SK-N-SH treated with all-trans-retinoic acid at 6 μM for 48 hours (cell line): ENCODE measurements around the gene ENGASE.

Experiments used
- ATAC-seq: fragments of 200-7000 bp; cut with Tn5 transposase; 3 replicates; pipeline ENCODE4 v1.9.1; 2020; ENCODE audit warnings: mild to moderate bottlenecking, moderate library complexity
- ARNTL ChIP-seq: fragments of 450-650 bp; formaldehyde crosslinking; IDR thresholded peaks from 2 replicates; pipeline ENCODE4 v1.5.0; 2020; ENCODE audit warnings: low read depth, mild to moderate bottlenecking, moderate library complexity, borderline replicate concordance
- BACH2 ChIP-seq: fragments of 250-450 bp; sonication (Bioruptor Pico); IDR thresholded peaks from 2 replicates; pipeline ENCODE4 v1.9.0; 2021; ENCODE audit warnings: mild to moderate bottlenecking, borderline replicate concordance
- CREB5 ChIP-seq: fragments of 250-450 bp; sonication (Bioruptor Pico); IDR thresholded peaks from 2 replicates; pipeline ENCODE4 v1.5.1; 2020; ENCODE audit warnings: low read depth, mild to moderate bottlenecking, moderate library complexity
- CSDC2 ChIP-seq: fragments of 250-450 bp; sonication (Bioruptor Pico); IDR thresholded peaks from 2 replicates; pipeline ENCODE4 v1.5.0; 2020; ENCODE audit warnings: mild to moderate bottlenecking, moderate library complexity
- ESRRG ChIP-seq: fragments of 250-450 bp; sonication (Bioruptor Pico); IDR thresholded peaks from 2 replicates; pipeline ENCODE4 v1.6.1; 2021; ENCODE audit warnings: mild to moderate bottlenecking
- GLIS3 ChIP-seq: fragments of 250-450 bp; sonication (Bioruptor Pico); IDR thresholded peaks from 2 replicates; pipeline ENCODE4 v1.5.0; 2020; ENCODE audit warnings: mild to moderate bottlenecking, moderate library complexity
- ISL1 ChIP-seq: fragments of 250-450 bp; sonication (Bioruptor Pico); IDR thresholded peaks from 2 replicates; pipeline ENCODE4 v2.1.2; 2022; ENCODE audit warnings: mild to moderate bottlenecking, moderate library complexity
- OSR1 ChIP-seq: fragments of 250-450 bp; sonication (Bioruptor Pico); IDR thresholded peaks from 2 replicates; pipeline ENCODE4 v1.8.0; 2022; ENCODE audit warnings: moderate library complexity, mild to moderate bottlenecking, inconsistent platforms
- PATZ1 ChIP-seq: fragments of 250-450 bp; sonication (Bioruptor Pico); IDR thresholded peaks from 2 replicates; pipeline ENCODE4 v1.8.0; 2020; ENCODE audit warnings: mild to moderate bottlenecking, moderate library complexity, borderline replicate concordance
- POU6F1 ChIP-seq: fragments of 250-450 bp; sonication (Bioruptor Pico); IDR thresholded peaks from 2 replicates; pipeline ENCODE4 v1.8.0; 2021; ENCODE audit warnings: low read depth, mild to moderate bottlenecking, moderate library complexity, borderline replicate concordance
- PPARA ChIP-seq: fragments of 250-450 bp; sonication (Bioruptor Pico); IDR thresholded peaks from 2 replicates; pipeline ENCODE4 v1.5.0; 2020; ENCODE audit warnings: mild to moderate bottlenecking, borderline replicate concordance
- RARB ChIP-seq: fragments of 250-450 bp; sonication (Bioruptor Pico); IDR thresholded peaks from 2 replicates; pipeline ENCODE4 v1.8.0; 2021; ENCODE audit warnings: mild to moderate bottlenecking, moderate library complexity
- SNAI2 ChIP-seq: fragments of 250-450 bp; sonication (Bioruptor Pico); IDR thresholded peaks from 2 replicates; pipeline ENCODE4 v1.5.0; 2020; ENCODE audit warnings: mild to moderate bottlenecking, moderate library complexity
- TCF4 ChIP-seq: fragments of 250-450 bp; sonication (Bioruptor Pico); IDR thresholded peaks from 2 replicates; pipeline ENCODE4 v1.8.0; 2021; ENCODE audit warnings: mild to moderate bottlenecking, moderate library complexity, borderline replicate concordance
- TOX ChIP-seq: fragments of 250-450 bp; sonication (Bioruptor Pico); IDR thresholded peaks from 2 replicates; pipeline ENCODE4 v1.8.0; 2021; ENCODE audit warnings: mild to moderate bottlenecking, moderate library complexity, borderline replicate concordance
- TSHZ2 ChIP-seq: fragments of 250-450 bp; sonication (Bioruptor Pico); IDR thresholded peaks from 2 replicates; pipeline ENCODE4 v1.5.0; 2020; ENCODE audit warnings: mild to moderate bottlenecking, moderate library complexity
- ZC3H10 ChIP-seq: fragments of 250-450 bp; sonication (Bioruptor Pico); IDR thresholded peaks from 2 replicates; pipeline ENCODE4 v1.5.1; 2021; ENCODE audit warnings: mild to moderate bottlenecking, moderate library complexity
- ZFP3 ChIP-seq: fragments of 250-450 bp; sonication (Bioruptor Pico); IDR thresholded peaks from 2 replicates; pipeline ENCODE4 v1.5.0; 2020; ENCODE audit warnings: mild to moderate bottlenecking, moderate library complexity
- ZFP30 ChIP-seq: fragments of 450-650 bp; formaldehyde crosslinking; IDR thresholded peaks from 2 replicates; pipeline ENCODE4 v1.5.0; 2022; ENCODE audit warnings: mild to moderate bottlenecking, moderate library complexity
- ZNF565 ChIP-seq: fragments of 450-650 bp; formaldehyde crosslinking; conservative IDR thresholded peaks from 2 replicates; pipeline ENCODE4 v1.5.0; 2020; ENCODE audit warnings: low read depth, mild to moderate bottlenecking, moderate library complexity
- ZNF70 ChIP-seq: fragments of 450-650 bp; formaldehyde crosslinking; IDR thresholded peaks from 2 replicates; pipeline ENCODE4 v1.5.0; 2020; ENCODE audit warnings: mild to moderate bottlenecking, moderate library complexity
- ZNF8 ChIP-seq: fragments of 450-650 bp; formaldehyde crosslinking; IDR thresholded peaks from 2 replicates; pipeline ENCODE4 v1.5.0; 2020; ENCODE audit warnings: mild to moderate bottlenecking, moderate library complexity

The ENGASE gene

GRCh38 chr17:79047291-79047920, 27.2 kb upstream of the ENGASE start:
- no peak for ATAC-seq
- no peak for TF ChIP-seq GLIS3
- no peak for TF ChIP-seq SNAI2 (CRISPR knock-in tag)
- TF ChIP-seq ZNF8 (CRISPR knock-in tag): no peak
- TF ChIP-seq ZNF565: no peak
- TF ChIP-seq BACH2 (CRISPR knock-in tag): no peak
- no peak for TF ChIP-seq TSHZ2 (CRISPR knock-in tag)

- TF ChIP-seq ARNTL (CRISPR knock-in tag) (no peak), PATZ1 (CRISPR knock-in tag) (no peak), TSHZ2 (CRISPR knock-in tag) (no peak), ZFP30 (CRISPR knock-in tag) (no peak), TCF4 (no peak), ZNF8 (CRISPR knock-in tag) (no peak), BACH2 (CRISPR knock-in tag) (no peak), CREB5 (CRISPR knock-in tag) (no peak), ZC3H10 (CRISPR knock-in tag) (no peak), RARB (CRISPR knock-in tag) (no peak), TOX (CRISPR knock-in tag) (no peak), CSDC2 (no peak), GLIS3 (no peak), ISL1 (CRISPR knock-in tag) (no peak), OSR1 (no peak), ZFP3 (CRISPR knock-in tag) (no peak), ZNF565 (no peak)
- no peak for ATAC-seq
These were observed 26.4 kb upstream of the ENGASE start for GRCh38 chr17:79047923-79048825.

- ATAC-seq: no peak
- no peak for TF ChIP-seq PPARA
- no peak for TF ChIP-seq ZNF70
- no peak for TF ChIP-seq ZFP30 (CRISPR knock-in tag)
- no peak for TF ChIP-seq ESRRG (CRISPR knock-in tag)
- TF ChIP-seq ZFP3 (CRISPR knock-in tag): no peak
- TF ChIP-seq POU6F1 (CRISPR knock-in tag): no peak
- TF ChIP-seq OSR1: no peak
- no peak for TF ChIP-seq SNAI2 (CRISPR knock-in tag)
- TF ChIP-seq CSDC2: no peak
- no peak for TF ChIP-seq TSHZ2 (CRISPR knock-in tag)
These were observed 25.5 kb upstream of the ENGASE start for GRCh38 chr17:79048826-79049755.
